PC-9 (cell line): ENCODE data around the gene C4BPA.

Source experiments
- EZH2 ChIP-seq: fragments of 200-600 bp; sonication (generic); IDR thresholded peaks from 2 replicates; pipeline ENCODE4 v1.8.0; 2017; ENCODE audit warnings: antibody characterized with exemption, low read depth
- TF ChIP-seq, protein P1 (sequence below): fragments of 200-600 bp; sonication (generic); conservative IDR thresholded peaks from 2 replicates; pipeline ENCODE4 v1.6.1; 2017; ENCODE audit warnings: mixed run types, antibody characterized with exemption, mild to moderate bottlenecking, moderate library complexity

DNA sequence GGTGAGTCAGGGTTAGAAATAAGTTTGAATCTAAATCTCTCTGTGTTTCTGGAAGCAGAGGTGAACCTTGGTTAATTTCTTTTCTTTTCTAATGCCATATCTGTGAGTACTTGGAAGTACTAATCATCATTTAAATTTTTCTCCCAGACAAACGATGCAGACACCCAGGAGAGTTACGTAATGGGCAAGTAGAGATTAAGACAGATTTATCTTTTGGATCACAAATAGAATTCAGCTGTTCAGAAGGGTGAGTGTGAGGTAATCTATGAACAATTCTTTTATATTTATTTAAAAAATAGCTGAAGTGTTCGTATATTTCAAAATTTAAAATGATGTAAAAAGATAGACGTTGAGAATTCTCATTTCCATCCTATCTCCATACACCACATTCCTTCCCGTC lies 11.2 kb downstream of the C4BPA start:
- TF ChIP-seq, protein P1, sequence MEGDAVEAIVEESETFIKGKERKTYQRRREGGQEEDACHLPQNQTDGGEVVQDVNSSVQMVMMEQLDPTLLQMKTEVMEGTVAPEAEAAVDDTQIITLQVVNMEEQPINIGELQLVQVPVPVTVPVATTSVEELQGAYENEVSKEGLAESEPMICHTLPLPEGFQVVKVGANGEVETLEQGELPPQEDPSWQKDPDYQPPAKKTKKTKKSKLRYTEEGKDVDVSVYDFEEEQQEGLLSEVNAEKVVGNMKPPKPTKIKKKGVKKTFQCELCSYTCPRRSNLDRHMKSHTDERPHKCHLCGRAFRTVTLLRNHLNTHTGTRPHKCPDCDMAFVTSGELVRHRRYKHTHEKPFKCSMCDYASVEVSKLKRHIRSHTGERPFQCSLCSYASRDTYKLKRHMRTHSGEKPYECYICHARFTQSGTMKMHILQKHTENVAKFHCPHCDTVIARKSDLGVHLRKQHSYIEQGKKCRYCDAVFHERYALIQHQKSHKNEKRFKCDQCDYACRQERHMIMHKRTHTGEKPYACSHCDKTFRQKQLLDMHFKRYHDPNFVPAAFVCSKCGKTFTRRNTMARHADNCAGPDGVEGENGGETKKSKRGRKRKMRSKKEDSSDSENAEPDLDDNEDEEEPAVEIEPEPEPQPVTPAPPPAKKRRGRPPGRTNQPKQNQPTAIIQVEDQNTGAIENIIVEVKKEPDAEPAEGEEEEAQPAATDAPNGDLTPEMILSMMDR = no peak
- no peak for TF ChIP-seq EZH2
